Sigmoid colon (tissue), 4 donors: ENCODE measurements around the gene ACIN1.

Experiments
- CTCF ChIP-seq, 4 experiments: fragments of 450-650 bp in 3 of 4; fragments of 200-600 bp in 1 of 4; IDR thresholded peaks; one replicate each; pipeline ENCODE4 v1.5.1; 2016 to 2019; ENCODE audit warnings: antibody characterized with exemption in 4 of 4, mild to moderate bottlenecking in 3 of 4, moderate library complexity in 2 of 4
- EP300 ChIP-seq, 4 donors: sonication (generic); formaldehyde crosslinking; IDR thresholded peaks; one replicate each; pipeline ENCODE4 v1.6.1; 2017; ENCODE audit warnings: antibody characterized with exemption in 4 of 4
- POLR2AphosphoS5 ChIP-seq, 4 donors: sonication (generic); formaldehyde crosslinking; IDR thresholded peaks; one replicate each; pipeline ENCODE4 v1.6.1; 2017; ENCODE audit warnings: antibody characterized with exemption in 4 of 4

GRCh38 chr14:23119363-23120327 lies 24.7 kb upstream of the ACIN1 start:
- TF ChIP-seq CTCF (IDR thresholded peaks at IDR 0.05) (no peak), POLR2AphosphoS5 (IDR thresholded peaks at IDR 0.05) (no peak), EP300 (IDR thresholded peaks at IDR 0.05) (no peak)
